Vagina (tissue), 2 donors: ENCODE data around the gene HES4. TPM values are rescaled to one million over a fixed set of nuclear protein-coding genes. Genes with fewer than 3 reads are reported as not detected.
"Not testable (repeated sequence)": the region's sequence is repeated elsewhere in the genome, so short reads cannot be mapped to it uniquely, and the experiment has no call there.

ENCODE experiments used
- DNase-seq, 2 donors: peaks; one replicate each; pipeline ENCODE4 v3.0.0-alpha.2; 2017; ENCODE audit errors: extremely low spot score in 2 of 2
- H3K27ac ChIP-seq: fragments of 200-600 bp; sonication (generic); one replicate; pipeline ENCODE4 v1.5.1; 2019
- H3K27me3 ChIP-seq: fragments of 200-600 bp; sonication (generic); one replicate; pipeline ENCODE4 v1.5.1; 2019
- H3K36me3 ChIP-seq, 2 donors: fragments of 200-600 bp; sonication (generic); one replicate each; pipeline ENCODE4 v1.5.1; 2017 to 2019
- H3K4me1 ChIP-seq: fragments of 200-600 bp; sonication (generic); one replicate; pipeline ENCODE4 v1.5.1; 2019
- H3K4me3 ChIP-seq, 2 donors: fragments of 200-600 bp; sonication (generic); 1 replicate in 1 of 2; 2 replicates in 1 of 2; pipeline ENCODE4 v1.5.1; 2016 to 2019
- H3K9me3 ChIP-seq: fragments of 200-600 bp; sonication (generic); one replicate; pipeline ENCODE4 v1.5.1; 2019
- POLR2A ChIP-seq, 2 donors: fragments of 450-650 bp; IDR thresholded peaks; one replicate each; pipeline ENCODE4 v1.6.1; 2017; ENCODE audit warnings: antibody characterized with exemption in 2 of 2, mild to moderate bottlenecking in 2 of 2, moderate library complexity in 2 of 2
- POLR2AphosphoS5 ChIP-seq, 2 donors: sonication (generic); formaldehyde crosslinking; IDR thresholded peaks; one replicate each; pipeline ENCODE4 v1.9.0; 2017; ENCODE audit warnings: antibody characterized with exemption in 2 of 2, mild to moderate bottlenecking in 2 of 2, low read depth in 1 of 2; ENCODE audit not compliant: insufficient read depth in 1 of 2
- intact Hi-C: fragments of 100-400 bp; cut with DNase I; formaldehyde crosslinking; loops from one replicate; pipeline ENCODE4 v1.15.1; 2023
- total RNA-seq: library from RNA; depleted of rRNA; stranded (reverse); fragments of >200 nt; gene quantifications from one replicate; pipeline ENCODE4 v1.2.3, GENCODE V29; 2016
- TF ChIP-seq, protein P1 (sequence below), 3 experiments: fragments of 450-650 bp in 2 of 3; fragments of 200-600 bp in 1 of 3; sonication (generic) in 1 of 3; IDR thresholded peaks; one replicate each; pipeline ENCODE4 v1.5.1; 2017 to 2019; ENCODE audit warnings: antibody characterized with exemption in 3 of 3, mild to moderate bottlenecking in 2 of 3, moderate library complexity in 2 of 3

Gene HES4
- total RNA-seq, 1 donor from 2014 or later = 34.6 TPM

DNA sequence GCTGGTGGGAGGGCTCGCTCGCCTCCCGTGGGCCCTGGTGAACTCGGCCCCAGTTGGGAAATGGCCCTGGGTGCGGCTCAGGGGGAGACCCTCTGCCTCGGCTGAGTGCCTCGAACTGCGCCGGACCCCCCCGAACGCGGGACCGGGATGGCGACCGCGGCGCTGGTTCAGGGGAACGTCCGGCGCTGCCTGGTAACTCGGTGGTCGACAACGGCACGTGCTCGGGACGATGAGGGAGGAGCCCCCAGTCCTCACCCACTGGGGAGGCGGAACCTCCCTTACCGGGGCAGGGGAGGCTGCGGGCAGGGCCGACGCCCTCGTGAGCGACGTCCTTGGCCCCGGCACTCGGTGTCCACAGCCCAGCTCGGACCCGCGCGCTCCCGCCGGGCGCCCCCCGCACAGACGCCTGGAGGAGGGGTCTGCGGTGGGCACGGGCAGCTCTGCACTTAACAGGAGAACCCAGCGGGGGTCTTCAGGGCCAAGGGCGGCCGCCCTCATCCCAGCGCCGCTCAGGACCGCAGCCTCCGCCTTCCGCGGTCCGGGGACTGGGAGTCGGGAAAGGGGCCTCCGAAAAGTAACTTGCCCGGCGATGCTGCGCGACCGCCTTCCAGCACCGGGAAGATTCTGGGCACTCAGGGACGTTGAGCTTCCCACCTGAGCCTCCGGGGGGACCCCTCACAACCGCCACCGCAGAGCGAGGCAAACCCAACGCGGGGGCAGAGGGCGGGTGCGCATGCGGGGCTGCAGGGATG is 1.7 kb downstream of the HES4 start:
- DNase-seq = peak in 1 of 2 donors; percentile 79
- TF ChIP-seq POLR2AphosphoS5 (IDR thresholded peaks at IDR 0.05; ENCODE audit: insufficient read depth in 1 of 2, low read depth in 1 of 2) (peak in 1 of 2 donors; percentile 12), POLR2A (IDR thresholded peaks at IDR 0.05) (no peak)
- TF ChIP-seq, protein P1, sequence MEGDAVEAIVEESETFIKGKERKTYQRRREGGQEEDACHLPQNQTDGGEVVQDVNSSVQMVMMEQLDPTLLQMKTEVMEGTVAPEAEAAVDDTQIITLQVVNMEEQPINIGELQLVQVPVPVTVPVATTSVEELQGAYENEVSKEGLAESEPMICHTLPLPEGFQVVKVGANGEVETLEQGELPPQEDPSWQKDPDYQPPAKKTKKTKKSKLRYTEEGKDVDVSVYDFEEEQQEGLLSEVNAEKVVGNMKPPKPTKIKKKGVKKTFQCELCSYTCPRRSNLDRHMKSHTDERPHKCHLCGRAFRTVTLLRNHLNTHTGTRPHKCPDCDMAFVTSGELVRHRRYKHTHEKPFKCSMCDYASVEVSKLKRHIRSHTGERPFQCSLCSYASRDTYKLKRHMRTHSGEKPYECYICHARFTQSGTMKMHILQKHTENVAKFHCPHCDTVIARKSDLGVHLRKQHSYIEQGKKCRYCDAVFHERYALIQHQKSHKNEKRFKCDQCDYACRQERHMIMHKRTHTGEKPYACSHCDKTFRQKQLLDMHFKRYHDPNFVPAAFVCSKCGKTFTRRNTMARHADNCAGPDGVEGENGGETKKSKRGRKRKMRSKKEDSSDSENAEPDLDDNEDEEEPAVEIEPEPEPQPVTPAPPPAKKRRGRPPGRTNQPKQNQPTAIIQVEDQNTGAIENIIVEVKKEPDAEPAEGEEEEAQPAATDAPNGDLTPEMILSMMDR (IDR thresholded peaks at IDR 0.05) = no peak
- Histone ChIP-seq H3K4me3 (peak overlapping the region; percentile 61 to 73), H3K27ac (peak overlapping the region; percentile 99), H3K36me3 (no peaks in the 10 kb centered on the region), H3K9me3 (no peaks in the 10 kb centered on the region), H3K27me3 (no peaks in the 10 kb centered on the region), H3K4me1 (peaks cover 34% of the 10 kb centered on the region)
- intact Hi-C loops = no loop called here

- intact Hi-C loops = no loop called here
- no peaks in the 10 kb centered on the region for H3K27me3 ChIP-seq
- no peak for DNase-seq
These were observed 2.2 kb downstream of the HES4 start for GRCh38 chr1:997713-997992.

GRCh38 chr1:996851-997712 is 2.8 kb downstream of the HES4 start:
- no peak overlapping the region for H3K4me3 ChIP-seq
- H3K4me1 ChIP-seq = peaks cover 31% of the 10 kb centered on the region
- no peaks in the 10 kb centered on the region for H3K36me3 ChIP-seq
- H3K27ac ChIP-seq = no peak overlapping the region
- intact Hi-C loops = no loop called here
- TF ChIP-seq POLR2AphosphoS5 (IDR thresholded peaks at IDR 0.05; ENCODE audit: insufficient read depth in 1 of 2, low read depth in 1 of 2) (no peak), POLR2A (IDR thresholded peaks at IDR 0.05) (no peak)
- TF ChIP-seq, protein P1 (IDR thresholded peaks at IDR 0.05) = no peak
- no peaks in the 10 kb centered on the region for H3K27me3 ChIP-seq
- peaks cover 6% of the 10 kb centered on the region for H3K9me3 ChIP-seq
- DNase-seq = peak in 1 of 2 donors; percentile 83

More at GRCh38 chr1:997713-997992, 2.2 kb downstream of the HES4 start:
- no peaks in the 10 kb centered on the region for H3K36me3 ChIP-seq
- peaks cover 34% of the 10 kb centered on the region for H3K4me1 ChIP-seq
- H3K27ac ChIP-seq = no peak overlapping the region
- peaks cover under 1% of the 10 kb centered on the region for H3K9me3 ChIP-seq
- H3K4me3 ChIP-seq = no peak overlapping the region
- TF ChIP-seq, protein P1 (IDR thresholded peaks at IDR 0.05) = no peak
- no peak for TF ChIP-seq POLR2A (IDR thresholded peaks at IDR 0.05)
- TF ChIP-seq POLR2AphosphoS5 (IDR thresholded peaks at IDR 0.05; ENCODE audit: insufficient read depth in 1 of 2, low read depth in 1 of 2) = no peak

DNA sequence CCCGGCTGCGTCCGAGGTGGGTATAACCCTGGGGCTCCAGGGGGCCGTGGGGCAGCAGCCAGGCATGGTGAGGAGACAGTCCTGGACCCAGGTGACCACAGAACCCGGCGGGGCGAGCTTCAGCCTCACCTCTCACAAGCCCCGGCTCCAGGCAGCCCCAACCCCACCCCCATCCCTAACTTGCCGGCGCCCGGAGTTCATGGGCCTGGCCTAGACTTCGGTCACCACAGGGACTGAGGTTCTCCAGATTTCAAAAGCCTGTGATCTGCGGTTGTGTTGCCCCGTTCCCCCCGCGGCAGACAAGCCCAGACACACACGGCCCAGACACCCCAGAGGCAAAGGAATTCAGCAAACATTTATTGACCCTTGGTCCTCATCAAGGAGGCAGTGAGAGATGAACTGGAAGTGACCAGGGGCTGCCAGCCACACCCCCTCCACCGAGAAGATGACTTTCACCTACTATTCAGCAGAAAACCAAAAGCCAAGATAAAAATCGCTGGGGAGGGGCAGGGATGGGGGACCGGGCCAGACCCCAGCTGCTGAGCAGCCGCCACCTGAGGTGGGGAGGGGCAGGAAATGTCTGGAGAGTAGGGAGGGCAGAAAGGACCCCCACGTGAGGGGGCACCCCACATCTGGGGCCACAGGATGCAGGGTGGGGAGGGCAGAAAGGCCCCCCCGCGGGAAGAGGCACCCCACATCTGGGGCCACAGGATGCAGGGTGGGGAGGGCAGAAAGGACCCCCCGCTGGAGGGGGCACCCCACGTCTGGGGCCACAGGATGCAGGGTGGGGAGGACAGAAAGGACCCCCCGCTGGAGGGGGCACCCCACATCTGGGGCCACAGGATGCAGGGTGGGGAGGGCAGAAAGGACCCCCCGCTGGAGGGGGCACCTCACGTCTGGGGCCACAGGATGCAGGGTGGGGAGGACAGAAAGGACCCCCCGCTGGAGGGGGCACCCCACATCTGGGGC is 3.9 kb downstream of the HES4 start:
- intact Hi-C loops = no loop called here
- peak in 1 of 2 donors; percentile 86 for DNase-seq

GRCh38 chr1:994546-994945 is 5.4 kb downstream of the HES4 start:
- DNase-seq, H3K27ac ChIP-seq, H3K9me3 ChIP-seq, H3K4me3 ChIP-seq, H3K27me3 ChIP-seq, intact Hi-C loops, H3K36me3 ChIP-seq: not testable (repeated sequence)
- peaks cover 15% of the 10 kb centered on the region for H3K4me1 ChIP-seq

More for the DNA sequence above, 3.9 kb downstream of the HES4 start:
- no peaks in the 10 kb centered on the region for H3K27me3 ChIP-seq
- no peak for TF ChIP-seq POLR2AphosphoS5 (IDR thresholded peaks at IDR 0.05; ENCODE audit: insufficient read depth in 1 of 2, low read depth in 1 of 2)
- TF ChIP-seq, protein P1 (IDR thresholded peaks at IDR 0.05) = no peak
- TF ChIP-seq POLR2A (IDR thresholded peaks at IDR 0.05) = no peak
- no peak overlapping the region for H3K4me3 ChIP-seq
- H3K27ac ChIP-seq = no peak overlapping the region
- no peaks in the 10 kb centered on the region for H3K36me3 ChIP-seq
- H3K4me1 ChIP-seq = peaks cover 20% of the 10 kb centered on the region
- peaks cover 8% of the 10 kb centered on the region for H3K9me3 ChIP-seq
